ENCODE results near the gene COL21A1. TPM values are rescaled to one million over a fixed set of nuclear protein-coding genes. Genes with fewer than 3 reads are reported as not detected.

The COL21A1 gene
- total RNA-seq, 1 experiment from 2014 or later, result 3.3 TPM

GRCh38 chr6:56038764-56039163 is 208.6 kb downstream of the COL21A1 start:
- no peak overlapping the region for H3K4me3 ChIP-seq (ENCODE audit: low read depth in 2 of 2, low read length in 2 of 2)
- in situ Hi-C loops (cut with HindIII; ENCODE audit: low pct_unique_long_range_greater_than_20kb, low sequenced_read_pairs), result no loop called here

DNA sequence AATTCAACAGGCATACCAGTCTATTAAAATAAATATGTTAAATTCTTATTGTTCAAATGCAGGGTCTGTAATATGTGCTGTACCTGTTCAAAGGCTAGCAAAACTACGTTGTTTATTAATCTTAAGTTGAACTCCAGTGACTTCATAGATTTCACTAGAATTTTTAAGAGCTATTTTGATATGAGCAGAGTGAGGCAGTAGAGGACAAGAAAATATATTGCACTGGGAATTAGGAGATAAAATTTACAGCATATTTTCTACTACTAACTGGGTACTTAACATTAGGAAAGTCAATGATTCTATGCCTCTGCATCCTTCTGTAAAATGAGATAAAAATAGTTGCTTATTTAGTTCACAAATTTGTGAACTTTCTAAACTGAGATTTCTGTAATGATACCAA is 209.8 kb downstream of the COL21A1 start:
- H3K4me1 ChIP-seq (ENCODE audit: control insufficient read depth, insufficient read depth, low read length), result no peaks in the 10 kb centered on the region
- H3K4me3 ChIP-seq (ENCODE audit: low read depth in 2 of 2, low read length in 2 of 2), result no peak overlapping the region
- BruUV-seq (replicated peaks), result no TSS peak
- ChIA-PET POLR2A (no interaction called here), CTCF (interaction anchor here (0.6 kb wide), 2 partner anchors 271 to 609 kb away, joined by 5 to 12 read pairs; no protein-coding TSS in a partner anchor)
- H3K36me3 ChIP-seq (ENCODE audit: control insufficient read depth, insufficient read depth, low read length), result no peaks in the 10 kb centered on the region
- in situ Hi-C loops (cut with HindIII; ENCODE audit: low pct_unique_long_range_greater_than_20kb, low sequenced_read_pairs), result no loop called here
- DNase-seq (ENCODE audit: low read depth, low spot score) (no peak), ATAC-seq (no peak)
- no peak overlapping the region for H3K27ac ChIP-seq (ENCODE audit: low read length)
- H3K9me3 ChIP-seq (ENCODE audit: control insufficient read depth, insufficient read depth, low read depth, low read length), result 0 out of 2 replicates have a peak, but pooled peaks cover 4% of the 10 kb centered on the region
- no peaks in the 10 kb centered on the region for H3K27me3 ChIP-seq (ENCODE audit: control insufficient read depth, insufficient read depth, low read length)
- no peak for TF ChIP-seq POLR2AphosphoS5 (IDR thresholded peaks at IDR 0.05; ENCODE audit: low read depth, low read length)
- TF ChIP-seq CTCF (IDR thresholded peaks at IDR 0.05), result no peak
- TF ChIP-seq SIN3A (IDR thresholded peaks at IDR 0.05; ENCODE audit: borderline replicate concordance, insufficient read depth, low read depth, low read length), result no peak
- TF ChIP-seq, protein P1, sequence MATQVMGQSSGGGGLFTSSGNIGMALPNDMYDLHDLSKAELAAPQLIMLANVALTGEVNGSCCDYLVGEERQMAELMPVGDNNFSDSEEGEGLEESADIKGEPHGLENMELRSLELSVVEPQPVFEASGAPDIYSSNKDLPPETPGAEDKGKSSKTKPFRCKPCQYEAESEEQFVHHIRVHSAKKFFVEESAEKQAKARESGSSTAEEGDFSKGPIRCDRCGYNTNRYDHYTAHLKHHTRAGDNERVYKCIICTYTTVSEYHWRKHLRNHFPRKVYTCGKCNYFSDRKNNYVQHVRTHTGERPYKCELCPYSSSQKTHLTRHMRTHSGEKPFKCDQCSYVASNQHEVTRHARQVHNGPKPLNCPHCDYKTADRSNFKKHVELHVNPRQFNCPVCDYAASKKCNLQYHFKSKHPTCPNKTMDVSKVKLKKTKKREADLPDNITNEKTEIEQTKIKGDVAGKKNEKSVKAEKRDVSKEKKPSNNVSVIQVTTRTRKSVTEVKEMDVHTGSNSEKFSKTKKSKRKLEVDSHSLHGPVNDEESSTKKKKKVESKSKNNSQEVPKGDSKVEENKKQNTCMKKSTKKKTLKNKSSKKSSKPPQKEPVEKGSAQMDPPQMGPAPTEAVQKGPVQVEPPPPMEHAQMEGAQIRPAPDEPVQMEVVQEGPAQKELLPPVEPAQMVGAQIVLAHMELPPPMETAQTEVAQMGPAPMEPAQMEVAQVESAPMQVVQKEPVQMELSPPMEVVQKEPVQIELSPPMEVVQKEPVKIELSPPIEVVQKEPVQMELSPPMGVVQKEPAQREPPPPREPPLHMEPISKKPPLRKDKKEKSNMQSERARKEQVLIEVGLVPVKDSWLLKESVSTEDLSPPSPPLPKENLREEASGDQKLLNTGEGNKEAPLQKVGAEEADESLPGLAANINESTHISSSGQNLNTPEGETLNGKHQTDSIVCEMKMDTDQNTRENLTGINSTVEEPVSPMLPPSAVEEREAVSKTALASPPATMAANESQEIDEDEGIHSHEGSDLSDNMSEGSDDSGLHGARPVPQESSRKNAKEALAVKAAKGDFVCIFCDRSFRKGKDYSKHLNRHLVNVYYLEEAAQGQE (IDR thresholded peaks at IDR 0.05; ENCODE audit: insufficient read depth in 1 of 2, low read depth in 2 of 2, low read length in 1 of 2), result no peak
- no peak for TF ChIP-seq TCF7L2 (IDR thresholded peaks at IDR 0.05; ENCODE audit: low read depth, low read length)
- intact Hi-C loops (cut with micrococcal nuclease; ENCODE audit: unreplicated experiment), result no loop called here

More at GRCh38 chr6:56038764-56039163, 208.6 kb downstream of the COL21A1 start:
- ChIA-PET CTCF (no interaction called here), POLR2A (no interaction called here)
- no peaks in the 10 kb centered on the region for H3K27me3 ChIP-seq (ENCODE audit: control insufficient read depth, insufficient read depth, low read length)
- BruUV-seq (replicated peaks), result no TSS peak
- H3K27ac ChIP-seq (ENCODE audit: low read length), result no peak overlapping the region
- no peak for ATAC-seq
- 0 out of 2 replicates have a peak, but pooled peaks cover 4% of the 10 kb centered on the region for H3K9me3 ChIP-seq (ENCODE audit: control insufficient read depth, insufficient read depth, low read depth, low read length)
- H3K36me3 ChIP-seq (ENCODE audit: control insufficient read depth, insufficient read depth, low read length), result no peaks in the 10 kb centered on the region
- no peaks in the 10 kb centered on the region for H3K4me1 ChIP-seq (ENCODE audit: control insufficient read depth, insufficient read depth, low read length)
- DNase-seq (ENCODE audit: low read depth, low spot score), result no peak
- TF ChIP-seq SIN3A (IDR thresholded peaks at IDR 0.05; ENCODE audit: borderline replicate concordance, insufficient read depth, low read depth, low read length) (no peak), TCF7L2 (IDR thresholded peaks at IDR 0.05; ENCODE audit: low read depth, low read length) (no peak)
- intact Hi-C loops (cut with micrococcal nuclease; ENCODE audit: unreplicated experiment), result no loop called here

GRCh38 chr6:56036916-56037600 is 210.3 kb downstream of the COL21A1 start:
- no peak overlapping the region for H3K4me3 ChIP-seq (ENCODE audit: low read depth in 2 of 2, low read length in 2 of 2)
- in situ Hi-C loops (cut with HindIII; ENCODE audit: low pct_unique_long_range_greater_than_20kb, low sequenced_read_pairs) (no loop called here), intact Hi-C loops (cut with micrococcal nuclease; ENCODE audit: unreplicated experiment) (no loop called here)
- TF ChIP-seq, protein P1 (IDR thresholded peaks at IDR 0.05; ENCODE audit: insufficient read depth in 1 of 2, low read depth in 2 of 2, low read length in 1 of 2), result no peak
- TF ChIP-seq POLR2AphosphoS5 (IDR thresholded peaks at IDR 0.05; ENCODE audit: low read depth, low read length), result no peak
- no peak for TF ChIP-seq CTCF (IDR thresholded peaks at IDR 0.05)
- TF ChIP-seq SIN3A (IDR thresholded peaks at IDR 0.05; ENCODE audit: borderline replicate concordance, insufficient read depth, low read depth, low read length), result no peak
- no peak for TF ChIP-seq TCF7L2 (IDR thresholded peaks at IDR 0.05; ENCODE audit: low read depth, low read length)
- H3K4me1 ChIP-seq (ENCODE audit: control insufficient read depth, insufficient read depth, low read length), result no peaks in the 10 kb centered on the region
- POLR2A ChIA-PET, result no interaction called here
- H3K36me3 ChIP-seq (ENCODE audit: control insufficient read depth, insufficient read depth, low read length), result no peaks in the 10 kb centered on the region
- no peak overlapping the region for H3K27ac ChIP-seq (ENCODE audit: low read length)
- no peaks in the 10 kb centered on the region for H3K27me3 ChIP-seq (ENCODE audit: control insufficient read depth, insufficient read depth, low read length)
- no peak for DNase-seq (ENCODE audit: low read depth, low spot score)
- H3K9me3 ChIP-seq (ENCODE audit: control insufficient read depth, insufficient read depth, low read depth, low read length), result 0 out of 2 replicates have a peak, but pooled peaks cover 4% of the 10 kb centered on the region
- CTCF ChIA-PET, result interaction anchor here (0.6 kb wide), 1 partner anchor 608 kb away, joined by 12 read pairs; no protein-coding TSS in a partner anchor
- no TSS peak for BruUV-seq (replicated peaks)
- ATAC-seq, result no peak

All from Panc1 (cell line).